Esophagus squamous epithelium (tissue), 4 donors: ENCODE results near the gene MYO15B.

ENCODE experiments used
- CTCF ChIP-seq, 6 experiments: fragments of 450-650 bp in 4 of 6; fragments of 200-600 bp in 2 of 6; sonication (generic) in 2 of 6; IDR thresholded peaks; one replicate each; pipeline ENCODE4 v1.5.1; 2016 to 2019; ENCODE audit warnings: antibody characterized with exemption in 6 of 6, mild to moderate bottlenecking in 4 of 6, moderate library complexity in 4 of 6
- POLR2A ChIP-seq, 4 donors: fragments of 450-650 bp; IDR thresholded peaks; one replicate each; pipeline ENCODE4 v1.6.1; 2017; ENCODE audit warnings: antibody characterized with exemption in 4 of 4, mild to moderate bottlenecking in 4 of 4, moderate library complexity in 3 of 4

- no peak for TF ChIP-seq CTCF (IDR thresholded peaks at IDR 0.05)
- no peak for TF ChIP-seq POLR2A (IDR thresholded peaks at IDR 0.05)
These were observed 34.1 kb upstream of the MYO15B start for GRCh38 chr17:75553295-75554110.
